SJSA1 (cell line): ENCODE data around the gene MCUB. TPM values are rescaled to one million over a fixed set of nuclear protein-coding genes. Genes with fewer than 3 reads are reported as not detected.
"Not testable (repeated sequence)": the region's sequence is repeated elsewhere in the genome, so short reads cannot be mapped to it uniquely, and the experiment has no call there.

ENCODE experiments used
- DNase-seq, 2 experiments: peaks; one replicate each; pipeline ENCODE4 v3.0.0-alpha.2; 2015 to 2020; ENCODE audit warnings: low spot score in 2 of 2, low read depth in 1 of 2
- H3K27ac ChIP-seq: fragments of 250-450 bp; sonication (Bioruptor Pico); 2 replicates; pipeline ENCODE4 v1.5.1; 2020; ENCODE audit warnings: mild to moderate bottlenecking, moderate library complexity
- H3K27me3 ChIP-seq: fragments of 250-450 bp; sonication (Bioruptor Pico); replicated peaks from 2 replicates; pipeline ENCODE4 v1.5.1; 2020; ENCODE audit warnings: mild to moderate bottlenecking, moderate library complexity
- H3K36me3 ChIP-seq: fragments of 250-450 bp; sonication (Bioruptor Pico); 2 replicates; pipeline ENCODE4 v1.5.1; 2020; ENCODE audit warnings: mild to moderate bottlenecking
- H3K4me1 ChIP-seq: fragments of 250-450 bp; sonication (Bioruptor Pico); replicated peaks from 2 replicates; pipeline ENCODE4 v1.6.1; 2021; ENCODE audit warnings: mild to moderate bottlenecking
- H3K4me3 ChIP-seq: fragments of 250-450 bp; sonication (Bioruptor Pico); 2 replicates; pipeline ENCODE4 v1.5.1; 2020; ENCODE audit warnings: mild to moderate bottlenecking
- H3K9me3 ChIP-seq: fragments of 250-450 bp; sonication (Bioruptor Pico); replicated peaks from 2 replicates; pipeline ENCODE4 v1.5.1; 2020; ENCODE audit warnings: mild to moderate bottlenecking
- total RNA-seq: library from RNA; depleted of rRNA; stranded (reverse); fragments of >200 nt; shearing (Covaris generic); gene quantifications from 2 replicates; pipeline ENCODE4 v1.2.3, GENCODE V29; 2014

Gene MCUB
- total RNA-seq, 1 experiment from 2014 or later: 46.5 TPM

DNA sequence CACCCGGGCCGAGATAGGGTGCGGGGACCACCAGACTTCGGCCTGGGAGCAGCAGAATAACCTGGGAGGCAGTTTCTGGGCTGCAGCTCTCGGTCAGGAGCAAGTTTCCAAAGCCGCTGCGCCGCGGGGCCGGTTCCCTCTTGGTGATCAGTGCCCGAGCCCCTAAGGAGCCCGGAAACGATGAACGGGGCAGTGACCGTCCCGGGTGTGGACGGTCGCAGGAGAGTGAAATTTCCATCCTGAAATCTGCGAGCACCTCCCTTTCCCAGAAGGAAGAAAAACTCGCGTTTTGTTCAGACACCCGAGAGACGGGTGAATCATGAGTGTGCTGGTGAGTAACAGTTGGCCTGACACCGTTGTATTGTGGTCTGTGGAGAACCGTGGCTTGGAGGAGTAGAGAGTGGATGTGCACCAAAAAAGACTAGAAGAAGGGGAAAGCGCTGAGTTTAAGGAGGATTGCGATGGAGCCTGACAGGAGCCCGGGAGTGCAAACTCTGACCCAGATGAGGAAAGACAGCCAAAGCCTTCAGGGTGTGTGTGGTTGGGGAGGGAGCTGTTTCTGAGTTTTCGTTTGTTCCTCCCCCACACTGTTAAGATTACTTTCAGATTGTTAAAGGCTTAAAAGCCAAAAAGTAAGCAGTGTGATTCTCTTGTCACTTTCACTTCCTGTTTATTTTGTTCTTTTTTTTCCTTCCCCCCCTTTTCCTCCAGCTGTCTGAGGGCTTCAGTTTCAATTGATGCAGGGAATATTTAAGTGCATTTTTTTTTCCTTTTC, 828 bp downstream of the MCUB start:
- peak; percentile 48 to 58 for DNase-seq
- Histone ChIP-seq H3K4me1 (peaks cover 15% of the 10 kb centered on the region), H3K36me3 (peaks cover 6% of the 10 kb centered on the region; the same call in 1 of the 2 replicates), H3K9me3 (no peaks in the 10 kb centered on the region), H3K27ac (peak overlapping the region; percentile 40), H3K27me3 (no peaks in the 10 kb centered on the region), H3K4me3 (peak overlapping the region; percentile 67)

DNA sequence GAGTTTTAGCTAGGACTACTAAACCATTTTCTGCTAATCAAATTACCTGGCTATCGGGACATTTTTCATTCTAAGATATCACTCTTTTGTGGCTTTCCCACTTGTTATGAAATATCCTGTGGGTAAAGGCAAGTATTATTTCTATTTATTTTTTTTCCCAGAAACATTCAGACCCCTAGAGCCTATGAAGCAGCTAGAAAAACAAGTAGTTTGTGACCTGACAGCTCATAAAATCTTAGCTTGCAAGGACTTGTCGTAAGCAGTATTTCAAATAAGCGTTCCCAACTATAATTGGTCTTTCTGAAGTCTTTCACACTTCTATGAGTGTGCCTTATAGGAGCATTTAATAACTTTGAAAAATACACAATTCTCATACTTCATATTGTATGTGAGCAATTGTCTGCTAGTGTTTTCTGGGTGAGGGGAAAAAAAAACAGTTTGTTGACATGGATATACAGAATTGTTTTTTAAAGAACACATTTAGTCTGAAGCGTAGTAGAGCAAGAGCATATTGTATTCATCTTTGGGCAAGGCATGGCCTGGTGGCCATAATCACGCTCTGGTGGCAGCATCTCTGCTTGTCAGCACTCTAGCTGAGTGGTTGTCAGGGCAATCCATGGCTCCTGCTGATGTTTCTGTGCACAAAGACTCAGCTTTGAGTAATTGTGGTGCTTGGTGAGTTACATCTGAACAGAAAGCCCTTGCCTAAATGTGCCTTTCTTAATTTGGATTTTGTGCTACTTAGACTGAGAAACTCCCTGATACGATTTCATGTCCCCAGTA, 2.6 kb downstream of the MCUB start:
- H3K27me3 ChIP-seq: no peaks in the 10 kb centered on the region
- H3K4me3 ChIP-seq: no peak overlapping the region
- no peak overlapping the region for H3K27ac ChIP-seq
- peaks cover 15% of the 10 kb centered on the region for H3K4me1 ChIP-seq
- H3K9me3 ChIP-seq: no peaks in the 10 kb centered on the region
- no peak for DNase-seq
- H3K36me3 ChIP-seq: peaks cover 6% of the 10 kb centered on the region; the same call in 1 of the 2 replicates

DNA sequence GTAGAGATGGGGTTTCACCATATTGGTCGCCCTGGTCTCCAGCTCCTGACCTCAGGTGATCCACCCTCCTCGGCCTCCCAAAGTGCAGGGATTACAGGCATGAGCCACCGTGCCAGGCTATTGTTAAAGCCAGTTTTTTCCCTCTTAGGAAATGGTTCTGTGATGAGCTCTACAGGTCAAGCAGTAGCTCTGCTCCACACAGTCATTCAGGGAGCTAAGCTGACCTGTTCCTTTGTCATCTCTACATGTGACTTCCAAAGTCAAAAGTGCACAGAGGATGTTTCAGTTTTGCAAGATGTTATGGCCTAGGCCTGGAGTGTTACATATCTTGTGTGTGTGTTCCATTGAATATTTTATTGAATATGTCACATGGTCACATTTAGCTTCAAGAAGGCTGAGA, 11.4 kb downstream of the MCUB start:
- Histone ChIP-seq H3K4me3 (no peak overlapping the region), H3K36me3 (no peaks in the 10 kb centered on the region), H3K9me3 (no peaks in the 10 kb centered on the region), H3K27me3 (no peaks in the 10 kb centered on the region), H3K4me1 (no peaks in the 10 kb centered on the region), H3K27ac (no peak overlapping the region)
- DNase-seq: no peak

DNA sequence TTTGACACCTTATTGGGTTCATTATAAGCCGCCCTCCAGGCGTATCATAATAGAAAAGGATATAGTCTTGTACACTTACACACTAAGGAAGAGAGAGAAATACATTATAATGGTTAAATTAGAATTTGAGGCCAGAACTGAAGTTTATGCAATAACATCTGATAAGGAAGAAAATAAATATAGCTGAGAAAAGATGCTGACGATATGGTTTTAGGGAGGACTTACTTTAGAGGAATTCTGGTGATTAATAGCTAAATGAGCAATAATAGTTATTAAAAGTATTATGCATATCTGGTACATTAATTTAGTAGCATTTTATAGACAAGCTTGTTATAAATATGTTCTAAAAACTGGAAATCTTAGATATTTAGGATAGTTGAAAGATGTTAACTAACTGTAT, 12.1 kb downstream of the MCUB start:
- Histone ChIP-seq H3K27me3 (no peaks in the 10 kb centered on the region), H3K9me3 (no peaks in the 10 kb centered on the region), H3K36me3 (no peaks in the 10 kb centered on the region), H3K4me3 (no peak overlapping the region), H3K4me1 (no peaks in the 10 kb centered on the region), H3K27ac (no peak overlapping the region)
- no peak for DNase-seq

DNA sequence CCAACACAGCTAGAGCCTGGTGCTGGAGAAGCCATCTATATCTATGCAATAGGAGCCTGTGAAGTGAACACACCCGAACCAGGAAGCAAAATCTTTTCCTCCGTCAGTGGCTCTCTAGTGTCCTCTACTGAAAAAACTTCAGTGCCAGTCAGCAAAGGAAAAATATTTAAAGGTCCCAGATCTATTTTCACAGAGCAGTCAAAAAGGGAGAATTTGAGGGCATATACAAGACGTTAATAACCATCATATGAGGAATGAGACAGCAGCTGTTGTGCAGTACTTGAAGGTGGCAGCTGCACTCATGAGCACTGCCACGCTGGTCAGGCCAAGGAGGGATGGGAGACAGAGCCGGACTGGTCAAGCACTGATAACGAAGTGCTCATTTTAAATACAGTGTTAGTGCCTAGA, 14.4 kb downstream of the MCUB start:
- no peak overlapping the region for H3K27ac ChIP-seq
- no peaks in the 10 kb centered on the region for H3K27me3 ChIP-seq
- DNase-seq: no peak
- no peaks in the 10 kb centered on the region for H3K36me3 ChIP-seq
- H3K9me3 ChIP-seq: no peaks in the 10 kb centered on the region
- no peaks in the 10 kb centered on the region for H3K4me1 ChIP-seq
- no peak overlapping the region for H3K4me3 ChIP-seq

DNA sequence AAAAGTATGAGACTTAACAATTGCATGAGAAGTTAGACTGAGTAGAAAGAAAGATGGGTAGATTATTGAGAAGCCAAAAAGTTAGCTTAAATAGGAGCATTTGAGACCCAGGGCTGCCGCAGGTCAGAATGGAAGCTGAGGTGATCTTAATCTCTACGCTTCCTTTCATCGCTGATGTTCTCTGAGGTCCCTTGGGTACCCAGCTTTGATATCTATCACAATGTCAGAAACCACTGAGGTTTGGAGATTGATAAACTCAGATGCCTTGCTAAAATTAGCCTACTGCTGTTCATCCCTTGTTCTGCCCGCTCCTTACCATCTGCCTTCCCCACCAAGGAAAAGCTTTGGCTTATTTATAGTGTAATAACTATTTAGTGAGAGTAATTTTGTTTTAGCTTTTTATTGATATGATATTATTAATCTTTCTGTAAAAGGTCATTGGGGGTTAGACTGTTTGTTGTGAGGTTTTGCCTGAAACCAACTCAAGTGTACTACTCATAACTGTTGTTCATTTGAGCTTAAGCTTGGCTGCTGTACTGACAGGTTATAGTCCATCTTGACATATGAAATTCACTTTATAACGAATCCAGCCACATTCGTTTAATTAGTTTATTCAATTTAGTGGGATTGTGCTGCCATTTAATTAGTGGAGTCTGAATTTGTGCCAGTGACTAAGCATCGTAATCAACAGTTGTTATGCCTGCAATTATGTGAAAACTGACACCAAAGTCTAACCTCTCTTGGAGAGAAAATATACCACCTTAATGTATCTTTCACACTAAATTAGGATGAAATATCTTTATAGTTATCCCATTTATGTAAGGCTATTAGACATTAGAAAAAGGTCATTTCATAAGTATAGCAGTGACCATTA, 15.1 kb downstream of the MCUB start:
- no peak overlapping the region for H3K27ac ChIP-seq
- H3K4me1 ChIP-seq: no peaks in the 10 kb centered on the region
- no peaks in the 10 kb centered on the region for H3K27me3 ChIP-seq
- DNase-seq: no peak
- H3K36me3 ChIP-seq: no peaks in the 10 kb centered on the region
- H3K9me3 ChIP-seq: no peaks in the 10 kb centered on the region
- no peak overlapping the region for H3K4me3 ChIP-seq

DNA sequence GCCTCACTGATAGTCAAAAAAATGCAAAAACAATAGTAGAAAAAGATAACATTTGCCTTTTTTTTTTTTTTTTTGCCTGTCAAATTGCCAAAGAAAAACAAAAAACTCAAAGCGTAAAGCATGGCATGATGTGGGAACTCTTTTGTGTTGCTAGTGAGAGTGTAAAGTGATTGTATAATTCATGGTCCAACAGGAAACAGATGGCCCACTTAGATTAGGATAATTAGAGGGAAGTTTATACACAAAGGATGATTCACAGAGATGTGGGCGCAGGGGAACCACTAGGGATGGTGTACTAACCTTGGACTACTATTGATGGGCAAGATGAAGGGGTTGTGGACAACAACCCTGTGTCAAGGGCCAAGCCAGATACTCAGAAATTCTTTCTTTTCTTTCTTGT, 16.4 kb downstream of the MCUB start:
- no peak overlapping the region for H3K27ac ChIP-seq
- peak in 1 of 2 experiments; percentile 17 for DNase-seq
- no peak overlapping the region for H3K4me3 ChIP-seq
- H3K9me3 ChIP-seq: no peaks in the 10 kb centered on the region
- no peaks in the 10 kb centered on the region for H3K36me3 ChIP-seq
- H3K27me3 ChIP-seq: no peaks in the 10 kb centered on the region
- no peaks in the 10 kb centered on the region for H3K4me1 ChIP-seq

DNA sequence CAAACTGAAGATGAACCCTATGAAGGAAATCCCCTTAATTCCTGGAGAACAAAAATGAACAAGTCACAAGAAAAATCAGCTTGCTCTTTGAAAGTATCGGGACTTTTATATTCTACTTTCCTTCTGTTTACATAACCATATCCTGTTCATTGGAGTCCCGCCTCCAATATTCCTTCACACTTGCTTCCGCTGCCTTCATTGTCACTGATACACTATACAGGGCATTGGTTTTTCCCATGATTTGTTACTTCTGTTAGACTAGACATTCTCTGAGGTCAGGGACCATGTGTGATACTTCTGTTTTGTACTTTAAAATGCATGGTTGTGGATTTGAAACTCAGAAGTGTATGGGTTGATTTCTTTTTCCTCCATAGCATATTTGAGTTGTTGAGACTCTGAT, 18.8 kb downstream of the MCUB start:
- H3K9me3 ChIP-seq: no peaks in the 10 kb centered on the region
- no peak overlapping the region for H3K4me3 ChIP-seq
- no peaks in the 10 kb centered on the region for H3K36me3 ChIP-seq
- H3K27me3 ChIP-seq: no peaks in the 10 kb centered on the region
- no peak for DNase-seq
- no peaks in the 10 kb centered on the region for H3K4me1 ChIP-seq
- no peak overlapping the region for H3K27ac ChIP-seq

DNA sequence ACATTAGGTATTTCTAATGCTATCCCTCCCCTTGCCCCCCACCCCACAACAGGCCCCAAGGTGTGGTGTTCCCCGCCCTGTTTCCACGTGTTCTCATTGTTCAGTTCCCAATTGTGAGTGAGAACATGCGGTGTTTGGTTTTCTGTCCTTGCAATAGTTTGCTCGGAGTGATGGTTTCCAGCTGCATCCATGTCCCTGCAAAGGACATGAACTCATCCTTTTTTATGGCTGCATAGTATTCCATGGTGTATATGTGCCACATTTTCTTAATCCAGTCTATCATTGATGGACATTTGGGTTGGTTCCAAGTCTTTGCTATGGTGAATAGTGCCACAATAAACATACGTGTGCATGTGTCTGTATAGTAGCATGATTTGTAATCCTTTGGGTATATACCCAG, 20.0 kb downstream of the MCUB start:
- H3K4me3 ChIP-seq, H3K9me3 ChIP-seq, DNase-seq, H3K4me1 ChIP-seq, H3K27me3 ChIP-seq, H3K27ac ChIP-seq, H3K36me3 ChIP-seq: not testable (repeated sequence)

DNA sequence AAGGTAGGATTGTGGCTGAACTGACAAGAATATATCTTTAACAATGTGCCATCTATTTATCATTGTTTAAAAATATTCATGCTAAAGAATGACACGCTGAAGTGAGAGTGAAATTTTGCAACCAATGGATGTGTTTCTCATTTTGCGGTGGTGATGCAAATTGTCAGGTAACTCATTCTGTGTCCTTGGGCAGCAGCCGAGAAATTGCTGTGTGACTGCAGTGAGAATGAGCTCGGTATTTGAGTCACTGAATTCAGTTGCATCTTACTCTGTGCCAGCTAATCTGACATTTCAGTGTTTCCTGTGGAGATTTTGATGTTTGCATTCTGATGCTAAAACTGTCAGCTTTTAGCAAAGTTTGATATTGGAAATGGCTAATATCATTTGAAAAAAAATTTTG, 28.1 kb downstream of the MCUB start:
- no peak for DNase-seq
- H3K9me3 ChIP-seq: no peaks in the 10 kb centered on the region
- H3K27me3 ChIP-seq: no peaks in the 10 kb centered on the region
- H3K4me3 ChIP-seq: no peak overlapping the region
- H3K36me3 ChIP-seq: no peaks in the 10 kb centered on the region
- H3K27ac ChIP-seq: no peak overlapping the region
- H3K4me1 ChIP-seq: no peaks in the 10 kb centered on the region

DNA sequence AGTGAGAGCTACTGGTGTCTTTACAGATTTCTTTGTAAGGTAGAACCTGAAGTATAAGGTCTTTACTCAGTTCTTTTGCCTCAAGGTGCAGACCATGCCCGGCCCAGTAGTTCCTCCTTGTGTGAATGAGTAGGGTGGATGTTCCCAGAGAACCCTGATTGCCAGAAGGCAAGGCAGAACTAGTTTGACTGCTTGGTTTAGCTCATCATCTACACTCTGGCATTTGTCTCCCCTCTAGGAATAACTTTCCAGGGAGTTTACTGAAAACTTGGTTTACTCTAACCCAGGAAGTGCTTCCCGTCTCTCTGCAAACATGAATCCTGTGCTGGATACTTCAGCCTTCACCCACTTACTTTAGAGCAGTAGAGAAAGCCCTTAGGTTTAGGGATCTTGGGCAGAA, 29.1 kb downstream of the MCUB start:
- DNase-seq: no peak
- Histone ChIP-seq H3K27ac (no peak overlapping the region), H3K9me3 (no peaks in the 10 kb centered on the region), H3K27me3 (no peaks in the 10 kb centered on the region), H3K4me1 (no peaks in the 10 kb centered on the region), H3K4me3 (no peak overlapping the region), H3K36me3 (no peaks in the 10 kb centered on the region)

DNA sequence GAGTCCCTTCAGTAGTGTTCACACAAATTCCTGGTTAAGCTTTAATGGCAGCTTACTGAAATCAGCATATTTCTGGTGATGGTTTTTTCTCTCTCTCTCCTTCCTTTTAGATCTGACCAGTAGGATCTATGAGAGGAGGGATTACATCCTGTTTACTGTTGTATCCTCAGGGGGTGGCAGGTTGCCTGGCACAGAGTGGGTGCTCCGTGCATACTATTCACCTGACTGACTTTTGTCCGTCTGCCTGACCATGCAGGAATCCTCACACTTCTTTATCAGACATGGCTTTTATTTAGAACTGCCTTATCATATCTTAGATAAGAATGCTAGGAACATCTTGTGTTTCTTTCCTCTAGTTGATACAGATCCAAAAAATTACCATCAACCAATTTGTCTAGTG, 29.6 kb downstream of the MCUB start:
- Histone ChIP-seq H3K36me3 (no peaks in the 10 kb centered on the region), H3K27ac (no peak overlapping the region), H3K4me3 (no peak overlapping the region), H3K4me1 (no peaks in the 10 kb centered on the region), H3K9me3 (no peaks in the 10 kb centered on the region), H3K27me3 (no peaks in the 10 kb centered on the region)
- no peak for DNase-seq

DNA sequence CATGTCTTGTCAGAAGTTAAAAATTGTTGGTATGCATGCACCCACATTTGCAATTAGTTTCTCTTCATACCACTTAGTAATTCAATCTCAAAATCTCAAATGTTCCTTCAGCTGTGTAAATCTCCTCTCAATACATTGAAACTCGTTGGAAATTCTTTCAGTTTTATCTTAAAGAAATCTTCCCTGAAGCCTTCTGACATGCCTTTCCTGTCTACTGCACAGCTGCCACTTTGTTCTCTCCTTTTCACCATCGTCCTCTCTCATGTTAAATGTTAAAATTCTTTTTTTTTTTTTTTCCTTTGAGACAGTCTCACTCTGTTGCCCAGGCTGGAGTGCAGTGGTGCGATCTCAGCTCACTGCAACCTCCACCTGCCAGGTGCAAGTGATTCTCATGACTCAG, 30.9 kb downstream of the MCUB start:
- no peaks in the 10 kb centered on the region for H3K9me3 ChIP-seq
- H3K27ac ChIP-seq: no peak overlapping the region
- H3K36me3 ChIP-seq: no peaks in the 10 kb centered on the region
- DNase-seq: no peak
- H3K4me3 ChIP-seq: no peak overlapping the region
- H3K4me1 ChIP-seq: no peaks in the 10 kb centered on the region
- H3K27me3 ChIP-seq: no peaks in the 10 kb centered on the region

DNA sequence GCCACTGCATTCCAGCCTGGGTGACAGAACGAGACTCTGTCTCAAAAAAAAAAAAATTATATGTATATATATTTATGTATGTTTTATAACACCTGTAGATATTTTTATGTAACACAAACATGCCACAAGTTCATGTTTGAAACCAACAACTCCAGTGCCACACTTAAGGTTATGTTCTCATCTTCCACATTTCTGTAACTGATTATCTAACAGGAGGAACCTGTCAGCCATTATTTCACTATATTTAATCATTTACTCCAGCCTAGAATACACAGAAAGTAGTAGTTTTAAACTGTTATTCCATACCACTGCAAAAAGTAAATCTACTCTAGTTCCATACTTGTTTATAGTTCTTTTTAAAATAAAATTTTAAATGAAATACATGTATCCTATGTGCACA, 32.3 kb downstream of the MCUB start:
- H3K4me1 ChIP-seq: no peaks in the 10 kb centered on the region
- H3K9me3 ChIP-seq: no peaks in the 10 kb centered on the region
- no peak for DNase-seq
- no peak overlapping the region for H3K4me3 ChIP-seq
- H3K27ac ChIP-seq: no peak overlapping the region
- H3K27me3 ChIP-seq: no peaks in the 10 kb centered on the region
- no peaks in the 10 kb centered on the region for H3K36me3 ChIP-seq
